Measurements from ENCODE around the gene SRD5A1.

- TF ChIP-seq POLR2A (IDR thresholded peaks at IDR 0.05): no peak
- TF ChIP-seq, protein P1, sequence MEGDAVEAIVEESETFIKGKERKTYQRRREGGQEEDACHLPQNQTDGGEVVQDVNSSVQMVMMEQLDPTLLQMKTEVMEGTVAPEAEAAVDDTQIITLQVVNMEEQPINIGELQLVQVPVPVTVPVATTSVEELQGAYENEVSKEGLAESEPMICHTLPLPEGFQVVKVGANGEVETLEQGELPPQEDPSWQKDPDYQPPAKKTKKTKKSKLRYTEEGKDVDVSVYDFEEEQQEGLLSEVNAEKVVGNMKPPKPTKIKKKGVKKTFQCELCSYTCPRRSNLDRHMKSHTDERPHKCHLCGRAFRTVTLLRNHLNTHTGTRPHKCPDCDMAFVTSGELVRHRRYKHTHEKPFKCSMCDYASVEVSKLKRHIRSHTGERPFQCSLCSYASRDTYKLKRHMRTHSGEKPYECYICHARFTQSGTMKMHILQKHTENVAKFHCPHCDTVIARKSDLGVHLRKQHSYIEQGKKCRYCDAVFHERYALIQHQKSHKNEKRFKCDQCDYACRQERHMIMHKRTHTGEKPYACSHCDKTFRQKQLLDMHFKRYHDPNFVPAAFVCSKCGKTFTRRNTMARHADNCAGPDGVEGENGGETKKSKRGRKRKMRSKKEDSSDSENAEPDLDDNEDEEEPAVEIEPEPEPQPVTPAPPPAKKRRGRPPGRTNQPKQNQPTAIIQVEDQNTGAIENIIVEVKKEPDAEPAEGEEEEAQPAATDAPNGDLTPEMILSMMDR (IDR thresholded peaks at IDR 0.05): no peak
Observed at GRCh38 chr5:6721442-6721841, 88.2 kb downstream of the SRD5A1 start.
